H1 (cell line): ENCODE data around the gene NPL. TPM values are rescaled to one million over a fixed set of nuclear protein-coding genes. Genes with fewer than 3 reads are reported as not detected.
A peak's percentile ranks its signal among the peaks of the same experiment; 100 is the strongest.

Experiments
- CTCF ChIA-PET: fragments of 300-600 bp; sonication (Branson Sonifier 250); formaldehyde crosslinking; loops from one replicate; lab custom pipeline; 2021; ENCODE audit not compliant: partially characterized antibody; lab: Charles Lee
- POLR2A ChIA-PET: fragments of 300-600 bp; sonication (Branson Sonifier 250); formaldehyde crosslinking; loops from one replicate; lab custom pipeline; 2021; ENCODE audit warnings: inconsistent platforms; ENCODE audit not compliant: partially characterized antibody; lab: Charles Lee
- DNase-seq, 2 experiments: peaks; one replicate each; pipeline versions ENCODE4 v3.0.0 to v3.0.0-alpha.2; 2010 to 2022; ENCODE audit warnings: low spot score in 2 of 2, low read depth in 1 of 2, mixed read lengths in 1 of 2
- FAIRE-seq: peaks from 2 replicates; lab custom pipeline; 2011; peaks lifted over from hg19 to GRCh38; lab: Jason Lieb, UNC
- H2AFZ ChIP-seq: 2 replicates; pipeline ENCODE4 v1.8.1; 2012; ENCODE audit warnings: low read length, inconsistent platforms
- H2AK5ac ChIP-seq: 2 replicates; pipeline ENCODE4 v1.6.1; 2013; ENCODE audit warnings: low read depth, low read length
- H2BK120ac ChIP-seq: replicated peaks from 2 replicates; pipeline ENCODE3; 2013; ENCODE audit warnings: low read depth, low read length, inconsistent platforms
- H2BK12ac ChIP-seq: 2 replicates; pipeline ENCODE4 v1.6.1; 2013; ENCODE audit warnings: low read depth, low read length
- H2BK15ac ChIP-seq: 2 replicates; pipeline ENCODE4 v1.6.1; 2013; ENCODE audit warnings: low read length
- H2BK20ac ChIP-seq: 2 replicates; pipeline ENCODE4 v1.6.1; 2013; ENCODE audit warnings: low read length
- H2BK5ac ChIP-seq: 2 replicates; pipeline ENCODE4 v1.6.1; 2013; ENCODE audit warnings: low read depth, low read length
- H3K14ac ChIP-seq: 2 replicates; pipeline ENCODE4 v1.6.1; 2013; ENCODE audit warnings: inconsistent platforms; ENCODE audit not compliant: insufficient read length
- H3K18ac ChIP-seq: 2 replicates; pipeline ENCODE4 v1.6.1; 2013; ENCODE audit warnings: low read length; ENCODE audit errors: extremely low read depth
- H3K23ac ChIP-seq: 2 replicates; pipeline ENCODE4 v1.6.1; 2013; ENCODE audit warnings: inconsistent platforms; ENCODE audit not compliant: insufficient read length
- H3K23me2 ChIP-seq: 2 replicates; pipeline ENCODE4 v1.6.1; 2013; ENCODE audit warnings: low read depth, low read length
- H3K27ac ChIP-seq: 2 replicates; pipeline ENCODE4 v1.6.1; 2011; ENCODE audit warnings: low read depth, low read length, inconsistent platforms
- H3K27me3 ChIP-seq, 4 experiments: replicated peaks in 1 of 4; 1 replicate in 1 of 4; 2 replicates in 3 of 4; pipeline versions ENCODE4 v1.6.1 to v1.8.1; 2011 to 2013; ENCODE audit warnings: low read length in 3 of 4, mild to moderate bottlenecking in 3 of 4, inconsistent platforms in 2 of 4, mixed read lengths in 2 of 4, moderate library complexity in 1 of 4; ENCODE audit not compliant: control insufficient read depth in 3 of 4, insufficient read depth in 3 of 4; ENCODE audit errors: extremely low read depth in 1 of 4
- H3K36me3 ChIP-seq, 4 experiments: 2 replicates each; pipeline versions ENCODE4 v1.6.1 to v1.8.1; 2011 to 2013; ENCODE audit warnings: mild to moderate bottlenecking in 4 of 4, low read length in 3 of 4, moderate library complexity in 2 of 4, control low read depth in 1 of 4, inconsistent platforms in 1 of 4; ENCODE audit not compliant: insufficient read depth in 4 of 4, control insufficient read depth in 2 of 4
- H3K4ac ChIP-seq: replicated peaks from 2 replicates; pipeline ENCODE3; 2013; ENCODE audit warnings: low read length, low read depth, mixed read lengths, inconsistent platforms; ENCODE audit not compliant: insufficient read length
- H3K4me1 ChIP-seq, 4 experiments: replicated peaks in 1 of 4; 1 replicate in 1 of 4; 2 replicates in 3 of 4; pipeline versions ENCODE4 v1.6.1 to v1.8.1; 2011 to 2013; ENCODE audit warnings: low read length in 3 of 4, inconsistent platforms in 2 of 4, mixed read lengths in 1 of 4; ENCODE audit not compliant: insufficient read depth in 4 of 4, control insufficient read depth in 3 of 4
- H3K4me2 ChIP-seq, 2 experiments: 2 replicates each; pipeline versions ENCODE4 v1.6.1 to v1.8.1; 2011 to 2013; ENCODE audit warnings: low read depth in 2 of 2, low read length in 2 of 2, control low read depth in 1 of 2, inconsistent platforms in 1 of 2, mild to moderate bottlenecking in 1 of 2; ENCODE audit not compliant: insufficient read depth in 1 of 2
- H3K4me3 ChIP-seq, 4 experiments: fragments of 200-600, 300-600 bp in 1 of 4; sonication (generic), shearing (Covaris generic), sonication (Bioruptor Twin) in 1 of 4; 2 replicates each; pipeline versions ENCODE4 v1.5.1 to v1.8.1; 2011 to 2016; ENCODE audit warnings: low read length in 4 of 4, low read depth in 3 of 4, control low read depth in 2 of 4, inconsistent platforms in 2 of 4, mild to moderate bottlenecking in 2 of 4, mixed read lengths in 1 of 4, moderate library complexity in 1 of 4; ENCODE audit not compliant: insufficient read depth in 2 of 4; ENCODE audit errors: extremely low read depth in 1 of 4
- H3K56ac ChIP-seq: replicated peaks from 2 replicates; pipeline ENCODE3; 2013; ENCODE audit warnings: low read depth, mild to moderate bottlenecking, mixed read lengths, low read length, inconsistent platforms; ENCODE audit not compliant: insufficient read length
- H3K79me1 ChIP-seq: 2 replicates; pipeline ENCODE4 v1.6.1; 2013; ENCODE audit warnings: low read depth, low read length, control low read depth
- H3K79me2 ChIP-seq, 2 experiments: 2 replicates each; pipeline versions ENCODE4 v1.6.1 to v1.8.1; 2012 to 2013; ENCODE audit warnings: low read length in 2 of 2, mild to moderate bottlenecking in 2 of 2, inconsistent platforms in 1 of 2; ENCODE audit not compliant: insufficient read depth in 2 of 2, control insufficient read depth in 1 of 2
- H3K9ac ChIP-seq, 4 experiments: replicated peaks in 1 of 4; 1 replicate in 1 of 4; 2 replicates in 3 of 4; pipeline versions ENCODE4 v1.6.1 to v1.8.1; 2011 to 2013; ENCODE audit warnings: low read depth in 3 of 4, low read length in 3 of 4, control low read depth in 2 of 4, mild to moderate bottlenecking in 2 of 4, moderate library complexity in 2 of 4, inconsistent platforms in 1 of 4; ENCODE audit errors: extremely low read depth in 1 of 4
- H3K9me3 ChIP-seq, 2 experiments: 2 replicates each; pipeline versions ENCODE4 v1.6.1 to v1.8.1; 2012 to 2013; ENCODE audit warnings: mild to moderate bottlenecking in 2 of 2, moderate library complexity in 2 of 2, control low read depth in 1 of 2, inconsistent platforms in 1 of 2, low read depth in 1 of 2, low read length in 1 of 2, mixed read lengths in 1 of 2; ENCODE audit not compliant: insufficient read depth in 2 of 2
- H4K20me1 ChIP-seq, 2 experiments: replicated peaks in 1 of 2; 2 replicates each; pipeline versions ENCODE3 to v1.8.1; 2011 to 2013; ENCODE audit warnings: inconsistent platforms in 2 of 2, low read length in 2 of 2, mild to moderate bottlenecking in 1 of 2; ENCODE audit not compliant: insufficient read depth in 2 of 2, control insufficient read depth in 1 of 2
- H4K5ac ChIP-seq: 2 replicates; pipeline ENCODE4 v1.6.1; 2013; ENCODE audit warnings: low read length, low read depth, mixed read lengths, inconsistent platforms; ENCODE audit not compliant: insufficient read length
- H4K8ac ChIP-seq: 2 replicates; pipeline ENCODE4 v1.8.0; 2013; ENCODE audit warnings: mild to moderate bottlenecking, moderate library complexity, low read length, inconsistent platforms; ENCODE audit not compliant: insufficient read depth; ENCODE audit errors: extremely low read depth
- H4K91ac ChIP-seq: replicated peaks from 2 replicates; pipeline ENCODE3; 2013; ENCODE audit warnings: low read length, mixed read lengths, inconsistent platforms; ENCODE audit not compliant: insufficient read length
- POU5F1 ChIP-seq: IDR thresholded peaks from 2 replicates; pipeline ENCODE4 v1.6.1; 2011; ENCODE audit warnings: low read depth, mild to moderate bottlenecking, low read length, moderate library complexity
- RAD21 ChIP-seq, 2 experiments: IDR thresholded peaks in 1 of 2; conservative IDR thresholded peaks in 1 of 2; 2 replicates each; pipeline ENCODE4 v1.6.1; 2011; ENCODE audit warnings: low read depth in 2 of 2, low read length in 2 of 2, improper control_type of control experiment in 1 of 2, inconsistent platforms in 1 of 2, mild to moderate bottlenecking in 1 of 2, moderate library complexity in 1 of 2
- WGBS, 2 experiments: shearing (Covaris generic) in 1 of 2; methylation state at CpG; one replicate each; pipeline versions ENCODE4 v1.1.6 to v1.1.7; 2013 to 2015; ENCODE audit warnings: low lambda C conversion rate in 2 of 2, mixed read lengths in 2 of 2, inconsistent platforms in 1 of 2, low coverage in 1 of 2, missing lambda C conversion rate in 1 of 2; ENCODE audit not compliant: insufficient replicate concordance in 2 of 2, insufficient coverage in 1 of 2, insufficient read length in 1 of 2; ENCODE audit errors: extremely low coverage in 1 of 2, missing lambda C conversion rate in 1 of 2; 5-methylcytosine and 5-hydroxymethylcytosine counted together
- polyA plus RNA-seq, 7 experiments: library from polyadenylated mRNA; depleted of rRNA in 3 of 7; stranded (reverse) in 5 of 7; unstranded in 2 of 7; fragments of >200 nt in 5 of 7; fragments of 200-250 nt in 2 of 7; gene quantifications; 1 replicate in 5 of 7; 2 replicates in 1 of 7; 4 replicates in 1 of 7; pipeline versions ENCODE4 v1.2.1 to v1.2.3, GENCODE V29; 2011 to 2013; ENCODE audit warnings: missing spikeins in 2 of 7, mixed read lengths in 2 of 7
- total RNA-seq: library from RNA; stranded (reverse); fragmentation: NEBNext Ultra II Directional; extraction: Animal tissue kit (Norgen Biotek cat#: 25700); gene quantifications from 2 replicates; pipeline ENCODE4 v1.2.1, GENCODE V29; 2021
- TF ChIP-seq, protein P1 (sequence below): IDR thresholded peaks from 2 replicates; pipeline ENCODE4 v1.6.1; 2012; ENCODE audit warnings: inconsistent platforms
- TF ChIP-seq, protein P2 (sequence below), 3 experiments: IDR thresholded peaks; 1 replicate in 2 of 3; 2 replicates in 1 of 3; pipeline versions ENCODE4 v1.5.1 to v1.6.1; 2011; ENCODE audit warnings: low read length in 3 of 3, mild to moderate bottlenecking in 3 of 3, inconsistent platforms in 2 of 3, low read depth in 1 of 3, moderate library complexity in 1 of 3; ENCODE audit not compliant: insufficient read depth in 1 of 3; ENCODE audit errors: control extremely low read depth in 1 of 3

Gene NPL
- total and polyA plus RNA-seq, 2 of the 8 experiments (the other 6 are each of a cell fraction or from before 2014, with no cell fraction given), result 2.2 to 4.4 TPM

DNA sequence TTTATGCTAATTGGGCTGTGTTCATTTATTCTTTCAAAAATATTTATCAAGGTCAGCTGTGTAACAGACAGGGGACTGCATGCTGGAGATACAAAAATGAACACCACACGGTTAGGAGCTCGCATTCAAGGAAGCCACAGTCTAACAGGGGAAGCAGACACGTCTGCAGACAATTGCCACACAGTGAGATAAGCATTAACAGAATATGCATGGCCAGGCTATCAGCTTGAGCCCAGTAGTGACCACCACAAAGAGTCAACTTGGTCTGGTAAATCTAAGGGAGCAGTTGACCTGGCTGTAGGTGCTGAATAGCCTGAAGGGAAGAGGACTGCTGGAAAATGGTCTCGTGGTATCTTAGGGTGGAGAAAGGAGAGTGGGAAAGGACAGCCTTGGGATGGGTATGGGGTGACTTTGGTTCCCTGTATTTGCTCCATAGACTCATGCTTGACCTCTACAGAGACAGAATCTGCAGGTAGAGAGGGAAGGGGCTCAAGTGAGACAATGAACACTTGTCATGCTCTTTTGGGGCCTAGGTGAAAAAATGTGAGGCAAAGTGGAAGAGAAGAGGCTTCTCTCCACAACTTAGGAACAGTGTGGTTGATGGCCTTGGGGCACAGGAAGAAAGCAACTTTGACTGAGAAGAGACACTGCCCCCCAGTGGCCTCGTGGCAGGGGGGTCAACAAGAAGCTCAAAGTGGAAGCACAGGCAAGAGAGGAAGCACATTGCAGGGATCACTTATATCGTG is 7.6 kb upstream of the NPL start:
- H3K23me2 ChIP-seq, result no peaks in the 10 kb centered on the region
- H4K91ac ChIP-seq, result no peak overlapping the region
- FAIRE-seq (peak; percentile 88), DNase-seq (peak in 1 of 2 experiments; percentile 83)
- no peak overlapping the region; the same call in 1 of the 2 replicates for H2BK12ac ChIP-seq
- H2AFZ ChIP-seq, result peak overlapping the region; percentile 92
- no peak overlapping the region for H4K8ac ChIP-seq
- no peaks in the 10 kb centered on the region for H3K79me1 ChIP-seq
- no peak overlapping the region for H2BK5ac ChIP-seq
- peak overlapping the region; percentile 42; the same call in 1 of the 2 replicates for H3K18ac ChIP-seq
- no peak overlapping the region for H3K14ac ChIP-seq
- H4K5ac ChIP-seq, result no peak overlapping the region
- no peak overlapping the region for H3K23ac ChIP-seq
- no peak overlapping the region for H2AK5ac ChIP-seq
- ChIA-PET CTCF (interaction anchor here (0.6 to 23.0 kb wide), 54 partner anchors 9 to 762 kb away, joined by 3 to 1131 read pairs (median 5); partner anchors contain the start of genes RGS16 and RNASEL), POLR2A (interaction anchor here (0.6 to 12.2 kb wide), 9 partner anchors 58 to 692 kb away, joined by 3 to 166 read pairs (median 5); partner anchors contain the start of gene RGS16)
- no peaks in the 10 kb centered on the region for H3K9me3 ChIP-seq
- H4K20me1 ChIP-seq, result no peaks in the 10 kb centered on the region
- no peak overlapping the region for H3K9ac ChIP-seq
- no peak overlapping the region for H3K4me3 ChIP-seq
- H3K36me3 ChIP-seq, result no peaks in the 10 kb centered on the region
- H2BK15ac ChIP-seq, result peak overlapping the region; percentile 48; the same call in 1 of the 2 replicates
- WGBS, 2 experiments, result 67% methylated on average over 6 of the region's 6 CpGs; no CpG with 5 or more reads in 1 of the 2 experiments
- H3K79me2 ChIP-seq, result no peaks in the 10 kb centered on the region
- no peak overlapping the region for H3K56ac ChIP-seq
- no peak overlapping the region for H3K27ac ChIP-seq
- peaks cover 0 to 8% (median 3%) of the 10 kb centered on the region in 4 experiments; a peak in 2 of 7 replicates for H3K4me1 ChIP-seq
- TF ChIP-seq RAD21 (IDR thresholded peaks at IDR 0.05 in 1 of 2, conservative IDR thresholded peaks at IDR 0.05 in 1 of 2; ENCODE audit: low read depth in 2 of 2, low read length in 2 of 2) (peak; percentile 89 to 93), POU5F1 (no peak)
- TF ChIP-seq, protein P1, sequence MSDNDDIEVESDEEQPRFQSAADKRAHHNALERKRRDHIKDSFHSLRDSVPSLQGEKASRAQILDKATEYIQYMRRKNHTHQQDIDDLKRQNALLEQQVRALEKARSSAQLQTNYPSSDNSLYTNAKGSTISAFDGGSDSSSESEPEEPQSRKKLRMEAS, result peak; percentile 63
- TF ChIP-seq, protein P2, sequence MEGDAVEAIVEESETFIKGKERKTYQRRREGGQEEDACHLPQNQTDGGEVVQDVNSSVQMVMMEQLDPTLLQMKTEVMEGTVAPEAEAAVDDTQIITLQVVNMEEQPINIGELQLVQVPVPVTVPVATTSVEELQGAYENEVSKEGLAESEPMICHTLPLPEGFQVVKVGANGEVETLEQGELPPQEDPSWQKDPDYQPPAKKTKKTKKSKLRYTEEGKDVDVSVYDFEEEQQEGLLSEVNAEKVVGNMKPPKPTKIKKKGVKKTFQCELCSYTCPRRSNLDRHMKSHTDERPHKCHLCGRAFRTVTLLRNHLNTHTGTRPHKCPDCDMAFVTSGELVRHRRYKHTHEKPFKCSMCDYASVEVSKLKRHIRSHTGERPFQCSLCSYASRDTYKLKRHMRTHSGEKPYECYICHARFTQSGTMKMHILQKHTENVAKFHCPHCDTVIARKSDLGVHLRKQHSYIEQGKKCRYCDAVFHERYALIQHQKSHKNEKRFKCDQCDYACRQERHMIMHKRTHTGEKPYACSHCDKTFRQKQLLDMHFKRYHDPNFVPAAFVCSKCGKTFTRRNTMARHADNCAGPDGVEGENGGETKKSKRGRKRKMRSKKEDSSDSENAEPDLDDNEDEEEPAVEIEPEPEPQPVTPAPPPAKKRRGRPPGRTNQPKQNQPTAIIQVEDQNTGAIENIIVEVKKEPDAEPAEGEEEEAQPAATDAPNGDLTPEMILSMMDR (IDR thresholded peaks at IDR 0.05; ENCODE audit: control extremely low read depth in 1 of 3, insufficient read depth in 1 of 3, low read depth in 1 of 3, low read length in 3 of 3), result peak; percentile 83 to 88 (median 85)
- TF ChIP-seq, all 59 proteins: peak for 3
- H3K4me2 ChIP-seq, result no peak overlapping the region
- H3K4ac ChIP-seq, result no peak overlapping the region
- H3K27me3 ChIP-seq, result no peaks in the 10 kb centered on the region
- H2BK20ac ChIP-seq, result no peak overlapping the region
- no peak overlapping the region for H2BK120ac ChIP-seq
